Suppressor macrophage (primary cell): ENCODE data around the gene MAN2A1.

ENCODE experiments used
- DNase-seq, 4 experiments: peaks; one replicate each; pipeline ENCODE4 v3.0.0-alpha.2; 2020 to 2022
- total RNA-seq, 17 experiments: gene quantifications; one replicate each; lab custom pipeline; 2026; ENCODE audit warnings: mixed read lengths in 6 of 17, inconsistent platforms in 3 of 17; lab: John Stamatoyannopoulos, UW

MAN2A1 gene
- 83.0 to 250 (median 182) reads per million in 17 experiments for total RNA-seq

DNA sequence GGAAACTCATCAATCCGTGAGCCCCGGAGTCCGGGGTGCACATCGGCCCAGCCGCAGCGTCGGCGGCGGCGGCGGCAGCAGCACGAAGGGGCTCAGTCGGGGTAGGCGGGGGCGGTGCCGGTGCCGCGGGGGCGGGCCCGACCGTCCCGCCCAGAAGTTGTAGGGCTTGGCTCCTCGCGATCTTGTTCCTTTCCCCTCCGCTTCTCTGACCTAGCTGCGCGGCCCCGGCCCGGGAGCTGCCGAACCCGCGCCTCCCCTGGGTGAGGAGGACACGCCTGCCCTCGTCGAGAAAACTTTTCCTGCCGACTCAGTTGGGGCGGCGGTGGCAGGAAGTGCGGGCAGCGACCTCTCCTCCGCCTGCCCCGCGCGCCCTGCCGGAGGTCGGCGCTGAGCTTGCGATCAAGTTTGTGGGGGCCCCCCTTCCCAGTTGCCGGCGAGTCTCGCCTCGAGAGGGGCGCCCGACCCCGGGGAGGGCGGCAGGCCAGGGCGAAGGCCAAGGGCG is at the start of gene MAN2A1:
Gene MAN2A1 (plus strand): TSS at position 188 of the 502 bp plus-strand sequence. CDS start 491 bp downstream, outside the sequence.
- DNase-seq = peak; percentile 73 to 88 (median 82)

DNA sequence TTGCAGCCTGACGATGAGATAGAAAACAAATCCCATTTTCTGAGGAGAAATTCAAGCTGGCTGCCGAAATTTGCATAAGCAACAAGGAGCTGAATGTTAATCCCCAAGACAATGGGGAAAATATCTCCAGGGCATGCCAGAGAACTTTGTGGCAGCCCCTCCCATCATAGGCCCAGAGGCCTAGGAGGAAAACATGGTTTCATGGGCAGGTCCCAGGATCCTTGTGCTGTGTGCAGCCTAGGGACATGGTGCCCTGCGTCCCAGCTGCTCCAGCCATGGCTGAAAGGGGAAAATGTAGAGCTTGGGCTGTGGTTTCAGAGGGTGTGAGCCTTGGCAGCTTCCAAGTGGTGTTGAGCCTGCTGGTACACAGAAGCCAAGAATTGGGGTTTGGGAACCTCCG is 48.8 kb upstream of the MAN2A1 start:
- DNase-seq = no peak

DNA sequence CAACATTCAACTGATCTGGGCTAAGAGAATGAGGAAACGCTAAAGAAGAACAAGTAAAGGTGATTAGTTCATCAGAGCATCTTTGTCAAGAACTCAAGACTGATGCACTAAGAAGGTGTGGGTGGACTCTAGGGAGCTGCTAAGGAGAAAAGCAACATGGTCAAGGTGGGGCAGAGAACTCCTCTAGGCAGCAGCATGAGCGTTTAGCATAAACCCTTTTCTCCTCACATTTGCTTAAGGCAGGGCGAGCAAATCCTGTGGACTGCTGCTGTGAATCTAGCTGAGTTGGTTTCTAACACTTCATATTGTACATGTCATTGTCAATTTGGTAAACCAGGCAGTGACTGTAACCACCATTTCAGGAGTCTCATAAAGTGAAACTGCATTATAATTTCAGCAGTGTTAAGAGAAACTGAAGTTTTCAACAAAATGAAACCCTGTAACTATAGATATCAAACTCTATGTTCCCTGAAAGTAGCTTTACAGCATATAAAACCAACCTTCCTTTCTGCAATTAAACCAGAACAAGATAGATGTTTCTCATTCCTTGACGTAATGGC is 45.9 kb upstream of the MAN2A1 start:
- DNase-seq = no peak

DNA sequence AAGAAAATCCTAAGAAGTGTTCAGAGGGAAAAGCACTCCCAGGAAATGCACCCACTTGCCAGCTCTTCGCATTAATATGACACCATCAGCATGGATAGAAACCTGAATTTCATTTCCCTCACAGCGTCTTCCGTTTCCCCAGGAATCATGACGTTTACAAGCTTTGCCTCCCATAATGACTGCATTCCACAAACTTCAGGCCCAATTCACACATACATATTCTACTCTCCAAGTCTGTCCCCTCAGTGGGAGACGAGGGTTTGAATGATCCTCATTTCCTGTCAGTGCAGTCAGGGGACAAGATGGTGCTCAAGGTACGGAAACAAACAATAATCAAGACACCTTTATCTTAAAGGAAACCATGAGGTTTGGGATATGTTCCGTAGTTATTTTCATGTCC is 44.9 kb upstream of the MAN2A1 start:
- no peak for DNase-seq

DNA sequence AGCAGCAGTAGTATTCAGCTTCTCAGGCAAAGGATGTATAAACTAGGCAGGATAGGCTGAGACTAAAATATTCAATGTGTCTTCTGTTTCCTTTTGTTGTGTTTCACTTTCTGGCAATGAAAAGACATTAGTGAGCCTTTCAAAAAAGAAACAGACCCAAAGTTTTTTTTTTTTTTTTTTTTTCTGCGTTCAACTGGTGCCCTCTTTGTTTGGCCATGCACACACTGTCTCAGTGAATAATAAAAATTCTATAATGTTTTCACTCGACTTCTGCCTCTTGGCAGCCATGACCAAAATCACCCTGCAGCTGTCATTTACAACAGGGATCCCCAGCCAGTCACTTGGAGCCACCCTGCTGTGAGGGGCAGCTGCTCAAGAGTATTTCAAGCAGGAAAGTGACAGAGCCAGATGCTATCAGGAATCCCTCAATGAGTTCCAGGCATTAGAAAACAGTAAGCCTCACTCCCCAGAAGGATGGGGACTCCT is 44.0 kb upstream of the MAN2A1 start:
- DNase-seq = no peak

DNA sequence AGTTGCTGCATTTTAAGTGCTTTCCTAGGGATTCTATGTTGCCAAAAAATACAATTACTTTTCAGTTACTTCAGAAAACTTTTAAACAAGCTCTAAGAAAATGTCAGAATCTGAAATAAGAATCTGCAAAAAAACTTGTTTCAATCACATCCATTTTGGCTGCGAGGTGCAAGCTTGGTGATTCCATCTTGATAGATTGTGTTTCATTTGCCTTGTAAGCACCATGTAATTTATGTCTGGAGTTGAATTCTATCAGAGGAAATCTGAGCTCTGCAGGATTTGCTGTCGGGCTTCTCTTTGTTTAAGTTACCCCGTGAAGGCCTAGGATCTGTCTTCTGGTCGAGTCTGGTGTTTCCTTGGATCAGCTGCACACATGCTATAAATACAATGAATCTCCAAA is 40.4 kb upstream of the MAN2A1 start:
- DNase-seq = no peak

DNA sequence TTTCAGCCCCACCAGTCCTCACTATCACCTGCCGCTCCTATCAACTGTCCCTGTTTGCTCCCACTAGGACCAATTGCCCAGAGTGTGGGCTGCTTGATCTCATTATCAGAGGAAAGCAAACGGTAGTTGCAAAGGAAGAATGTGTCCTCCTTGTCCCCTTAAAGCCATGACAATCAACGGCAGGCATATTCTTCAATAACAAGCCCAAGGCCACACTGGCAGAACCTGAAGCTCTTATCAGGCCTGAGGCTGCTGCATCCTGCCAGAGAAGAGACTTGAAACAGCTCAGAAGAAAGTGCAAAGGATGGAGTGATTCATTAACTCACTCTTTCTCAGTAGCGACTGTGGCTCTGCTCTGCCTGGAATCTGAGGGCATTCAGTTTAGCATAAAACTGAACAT is 39.2 kb upstream of the MAN2A1 start:
- no peak for DNase-seq

DNA sequence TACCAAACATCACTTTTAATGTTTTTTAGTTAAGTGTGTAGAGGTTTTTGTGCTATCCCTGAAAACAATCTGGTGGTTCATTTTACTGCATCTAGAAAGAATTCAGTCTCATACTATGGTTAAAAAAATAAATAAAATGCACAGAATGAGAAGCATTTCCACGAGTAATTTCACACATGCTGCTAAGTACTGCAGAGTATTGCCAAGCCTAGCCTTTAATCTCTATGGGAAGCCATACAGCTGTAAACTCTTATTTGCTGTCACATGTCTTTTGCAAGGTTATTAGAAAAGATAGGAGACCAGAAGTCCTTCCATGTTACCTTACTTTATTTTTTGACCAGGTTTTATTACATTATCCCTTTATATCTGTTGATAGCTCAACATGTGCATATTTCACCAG is 37.6 kb upstream of the MAN2A1 start:
- DNase-seq = no peak

DNA sequence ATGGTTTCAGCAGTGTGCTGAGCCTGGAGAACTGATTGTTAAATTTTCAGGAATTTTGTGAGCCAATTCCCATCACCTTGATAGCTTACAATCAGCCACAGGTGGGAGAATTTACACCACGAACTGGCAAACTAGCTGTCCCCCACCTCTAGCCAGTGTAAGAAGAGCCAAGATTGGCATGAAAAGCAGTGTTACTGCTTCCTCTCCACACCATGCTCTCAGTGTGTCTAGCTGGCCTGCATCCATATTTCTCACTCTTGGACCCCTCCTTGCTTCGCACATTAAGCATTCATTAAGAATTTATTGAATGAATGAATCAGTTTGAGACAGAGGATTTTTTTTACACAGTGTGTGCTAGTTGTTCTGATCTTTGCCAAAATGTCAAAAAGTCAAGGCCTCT is 36.7 kb upstream of the MAN2A1 start:
- DNase-seq = no peak

DNA sequence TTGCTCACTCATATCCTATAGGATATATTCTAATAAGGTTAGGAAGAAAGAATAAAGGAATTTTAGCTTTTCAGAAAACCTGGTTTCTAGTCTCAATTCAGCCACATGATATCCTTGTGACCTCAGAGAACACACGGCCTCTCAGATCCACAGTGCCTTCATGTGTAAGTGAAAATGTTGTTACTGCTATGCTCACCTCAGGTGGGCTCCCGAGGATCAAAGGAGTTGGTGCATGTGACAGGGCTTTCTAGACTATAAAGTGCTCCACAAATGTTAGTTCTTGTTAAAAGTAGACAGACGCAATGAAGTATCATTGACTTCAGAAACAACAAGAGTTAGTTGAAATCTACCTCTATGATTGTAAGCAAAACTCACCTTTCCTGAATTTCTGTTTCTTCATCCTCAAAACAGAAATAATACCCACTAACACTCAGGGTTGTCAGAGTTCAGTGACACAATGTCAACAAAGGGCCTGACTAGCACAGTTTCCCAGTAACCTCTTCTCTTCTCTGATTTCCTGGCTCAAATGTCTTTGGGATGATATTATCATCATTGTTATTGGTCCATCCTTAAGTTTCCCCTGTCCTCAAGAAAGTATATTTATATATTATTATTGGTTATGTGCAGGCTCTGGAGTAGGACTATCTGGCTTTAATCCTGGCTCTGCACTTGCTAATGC is 36.0 kb upstream of the MAN2A1 start:
- DNase-seq = no peak

DNA sequence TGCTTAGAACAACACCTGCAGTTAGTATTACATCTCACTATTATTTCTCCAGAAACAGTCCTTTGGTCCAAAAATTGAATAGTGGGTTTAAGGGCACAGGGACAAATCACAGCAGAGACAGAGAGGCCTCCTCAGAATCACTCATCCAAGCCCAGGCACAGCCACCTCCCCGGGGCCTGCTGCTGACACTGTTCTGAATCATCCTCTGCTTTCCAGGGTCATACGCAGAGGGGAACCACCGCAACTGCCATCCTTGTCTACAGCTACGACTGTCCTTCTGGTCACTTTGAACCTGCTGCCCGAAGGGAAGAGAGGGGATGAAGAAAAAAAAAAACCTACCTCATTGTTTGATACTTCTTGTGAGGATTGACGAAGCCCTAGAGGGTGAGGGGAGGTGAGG is 35.3 kb upstream of the MAN2A1 start:
- DNase-seq = peak; percentile 60 to 78 (median 71)

DNA sequence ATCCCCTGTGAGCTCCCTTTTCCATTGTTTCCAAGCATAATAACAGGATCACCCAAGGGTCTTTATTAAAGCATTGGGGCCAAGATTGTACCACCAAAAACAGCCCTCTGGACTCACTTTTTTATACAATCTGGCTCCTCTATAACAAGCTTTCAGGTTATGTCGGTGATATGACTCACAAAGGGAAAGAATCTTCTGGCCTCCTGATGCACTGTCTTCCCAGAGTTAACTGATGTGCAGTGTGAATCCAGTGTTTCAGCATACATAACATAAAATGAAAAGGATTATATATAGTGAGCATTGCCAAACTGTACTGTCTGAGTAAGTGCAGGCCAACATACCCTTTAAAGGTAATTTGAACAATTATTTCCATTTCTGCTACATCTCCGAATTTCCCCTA is 33.9 kb upstream of the MAN2A1 start:
- no peak for DNase-seq

DNA sequence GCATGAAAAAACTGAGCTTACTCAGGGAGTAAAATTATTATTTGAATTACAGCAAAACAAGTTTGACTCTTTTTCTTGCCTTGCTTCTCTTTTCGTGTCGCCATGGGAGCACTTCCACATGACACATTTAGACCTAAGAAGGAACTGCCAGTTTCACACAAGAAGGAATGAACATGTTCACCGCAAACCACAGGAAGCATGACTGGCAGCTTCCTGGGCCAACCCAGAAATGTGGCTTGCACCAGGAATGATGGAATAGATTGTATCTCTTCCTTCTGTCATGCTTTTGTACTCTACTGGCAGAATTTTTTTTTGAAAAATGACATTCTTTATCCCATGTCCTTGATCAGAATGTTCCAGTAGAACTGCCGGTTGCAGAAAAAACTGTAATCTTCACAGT is 32.9 kb upstream of the MAN2A1 start:
- peak; percentile 89 to 97 (median 92) for DNase-seq

DNA sequence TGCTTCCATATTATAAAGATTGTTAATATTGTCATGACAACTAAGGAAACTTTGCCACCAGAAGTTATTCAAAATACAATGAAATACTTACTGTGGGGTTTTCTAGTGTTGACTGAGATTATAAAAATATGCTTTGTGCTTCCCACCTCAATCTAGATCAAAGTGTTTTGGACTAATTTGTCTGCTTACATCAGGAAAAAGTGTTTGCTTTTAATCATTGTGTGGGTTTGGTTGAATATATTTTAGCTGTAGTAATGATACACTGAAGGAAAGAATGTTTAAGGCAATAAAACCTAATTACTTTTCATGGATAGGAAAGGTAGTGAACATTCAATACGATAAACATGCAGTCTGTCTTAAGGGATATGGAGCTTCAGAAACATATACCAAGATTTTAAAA is 29.8 kb upstream of the MAN2A1 start:
- no peak for DNase-seq

DNA sequence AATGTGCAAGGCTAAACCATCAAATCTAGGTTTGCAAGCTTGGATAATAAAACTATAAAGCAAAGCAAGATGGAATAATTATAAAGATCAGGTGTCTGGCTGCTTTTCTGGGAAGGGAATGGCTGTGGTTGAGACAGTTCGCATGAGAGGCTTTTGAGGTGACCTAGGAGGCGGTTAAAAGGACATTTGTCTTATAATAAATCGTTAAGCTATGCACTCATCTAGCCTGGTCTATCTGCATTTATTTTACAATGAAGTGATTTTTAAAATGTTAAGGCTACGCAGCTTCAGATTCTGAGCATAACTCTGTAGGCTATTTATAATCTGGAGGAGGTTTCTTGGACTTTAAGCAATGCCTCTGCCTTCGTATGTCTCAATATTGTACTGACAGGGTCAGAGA is 29.4 kb upstream of the MAN2A1 start:
- DNase-seq = no peak

DNA sequence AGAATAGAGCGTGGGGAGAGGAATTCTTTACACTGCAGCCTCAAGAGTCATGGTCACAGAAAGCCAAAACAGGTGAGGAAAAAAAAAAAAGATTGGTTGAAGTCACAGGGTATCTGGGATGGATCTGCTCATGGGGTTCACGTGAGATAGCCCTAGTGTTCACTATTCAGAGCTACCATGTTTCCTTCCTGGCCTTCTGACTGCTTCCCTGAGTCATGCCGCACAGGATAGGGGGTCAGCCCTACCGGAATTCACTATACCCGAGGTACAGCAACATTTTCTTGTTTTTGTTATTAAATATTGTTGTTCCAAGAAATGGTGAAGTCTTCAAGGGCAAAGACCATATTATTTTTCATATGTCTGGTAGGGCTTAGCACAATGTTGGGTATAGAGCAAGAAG is 21.5 kb upstream of the MAN2A1 start:
- no peak for DNase-seq

DNA sequence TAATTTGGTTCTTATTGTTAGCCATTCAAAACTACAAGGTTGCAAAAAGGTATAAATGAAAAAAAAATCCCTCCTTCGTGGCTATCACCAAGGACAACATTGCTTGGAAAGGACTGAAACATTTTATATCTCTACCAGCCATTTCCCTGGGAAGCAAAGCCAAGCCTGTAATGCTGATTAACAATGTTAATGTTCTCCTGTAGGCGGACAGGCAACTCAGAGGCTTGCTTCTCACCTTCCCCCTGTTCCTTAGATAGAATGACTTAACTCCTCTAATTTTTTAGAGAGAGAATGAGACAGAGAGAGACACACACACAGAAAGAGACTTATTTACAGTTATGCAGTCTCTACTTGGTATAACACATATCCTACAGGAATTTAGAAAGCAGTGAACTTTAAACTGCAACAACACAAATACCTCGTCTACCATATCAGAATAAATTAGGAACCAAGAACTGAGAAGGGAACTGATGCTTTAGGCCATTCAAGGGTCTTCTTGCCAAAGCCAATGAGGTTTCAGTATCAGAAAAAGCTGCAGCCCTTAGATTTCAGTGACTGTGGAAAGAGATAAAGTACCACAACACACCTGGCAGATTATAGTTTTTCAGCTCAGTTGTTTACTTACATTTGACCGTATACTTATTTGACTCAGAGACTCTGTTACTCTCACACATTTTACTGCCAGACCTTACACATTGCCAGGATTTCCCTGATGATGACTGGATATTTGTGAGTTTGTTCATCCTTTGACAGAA is 20.9 kb upstream of the MAN2A1 start:
- no peak for DNase-seq

DNA sequence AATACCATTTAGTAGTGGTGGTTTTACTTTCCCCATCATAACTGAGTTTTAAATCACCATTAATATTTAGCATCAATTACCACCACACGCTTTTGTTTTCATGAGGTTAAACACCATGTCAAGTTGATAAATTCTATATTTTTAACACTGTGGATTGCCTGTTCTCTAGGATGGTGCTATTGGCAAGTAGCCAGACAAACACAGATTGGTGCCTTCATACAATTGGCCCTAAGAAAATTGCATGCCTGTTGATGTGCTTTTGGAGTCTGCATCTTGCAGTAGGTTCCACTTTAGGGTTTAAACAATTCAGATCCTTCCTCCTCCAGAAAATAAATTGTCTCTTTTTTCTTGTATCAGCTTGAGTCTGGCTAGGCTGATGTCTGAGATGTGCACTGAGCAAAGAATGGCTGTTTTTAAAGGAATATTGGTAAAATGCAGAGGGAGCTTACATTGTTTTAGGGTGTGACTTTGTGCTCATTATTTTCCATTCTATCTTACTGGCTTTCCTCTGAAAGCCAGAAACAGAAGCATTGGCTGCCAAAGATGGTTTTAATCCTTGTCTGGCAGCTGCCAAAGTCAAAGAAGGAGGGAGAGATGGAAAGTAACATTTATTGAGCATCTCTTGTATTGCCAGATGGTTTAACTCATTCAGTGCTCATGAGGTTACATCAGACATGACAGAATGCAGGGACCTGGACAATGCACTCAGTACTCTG is 19.6 kb upstream of the MAN2A1 start:
- no peak for DNase-seq

DNA sequence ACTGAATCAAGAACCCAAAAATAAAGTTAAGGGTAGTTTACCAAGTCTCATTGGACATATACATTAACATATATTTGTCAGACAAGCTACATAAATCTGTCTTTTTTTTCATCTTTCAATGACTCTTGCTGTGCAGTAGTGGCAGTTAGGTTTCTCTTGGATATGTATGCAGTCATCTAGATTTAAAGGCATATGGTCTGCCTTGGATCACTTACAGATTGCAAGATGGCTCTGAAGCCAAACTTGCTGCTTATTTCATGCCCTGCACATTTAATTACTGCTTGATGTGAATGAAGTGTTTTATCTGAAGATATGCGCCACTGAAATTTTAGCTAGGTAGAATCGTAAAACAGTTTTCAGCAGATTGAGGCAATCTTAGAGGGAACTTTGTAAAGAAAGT is 18.6 kb upstream of the MAN2A1 start:
- DNase-seq = no peak

DNA sequence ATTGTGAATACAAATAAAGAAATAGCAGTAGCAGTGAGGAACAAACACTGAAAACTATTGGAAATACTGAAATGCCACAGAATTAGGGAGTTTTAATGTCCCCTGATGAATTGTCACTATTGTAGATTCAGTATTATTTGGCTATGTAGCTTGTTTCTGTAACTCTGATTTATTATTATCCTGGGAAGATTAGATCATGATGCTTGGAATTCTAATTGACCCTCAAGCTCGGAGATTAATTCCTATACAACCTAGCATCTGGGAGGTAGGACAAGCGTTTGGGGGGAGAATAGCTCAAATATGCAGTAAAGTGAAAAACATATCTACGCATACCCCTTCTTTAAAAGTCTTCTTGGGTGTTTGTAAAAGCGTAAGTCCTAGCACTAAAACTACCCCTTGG is 15.1 kb upstream of the MAN2A1 start:
- DNase-seq = no peak

DNA sequence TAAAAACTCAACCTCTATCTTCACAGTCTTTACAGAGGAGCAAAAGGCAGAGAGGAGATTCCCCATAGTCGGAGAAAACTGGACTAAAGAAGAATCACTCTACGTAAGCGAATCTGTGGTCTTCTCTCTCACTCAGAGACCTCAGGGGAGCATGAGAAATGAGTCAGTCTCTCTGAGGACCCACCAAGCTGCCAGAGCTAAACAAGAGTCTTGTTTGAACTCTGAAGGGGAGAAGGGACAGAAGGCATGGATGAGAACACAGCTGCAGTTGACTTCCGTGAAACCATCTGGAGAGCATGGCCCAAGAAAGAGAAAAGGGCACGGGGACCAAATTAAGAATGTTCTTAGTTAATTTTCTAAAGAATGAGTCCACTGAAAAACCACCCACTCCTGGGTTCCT is 12.8 kb upstream of the MAN2A1 start:
- no peak for DNase-seq

DNA sequence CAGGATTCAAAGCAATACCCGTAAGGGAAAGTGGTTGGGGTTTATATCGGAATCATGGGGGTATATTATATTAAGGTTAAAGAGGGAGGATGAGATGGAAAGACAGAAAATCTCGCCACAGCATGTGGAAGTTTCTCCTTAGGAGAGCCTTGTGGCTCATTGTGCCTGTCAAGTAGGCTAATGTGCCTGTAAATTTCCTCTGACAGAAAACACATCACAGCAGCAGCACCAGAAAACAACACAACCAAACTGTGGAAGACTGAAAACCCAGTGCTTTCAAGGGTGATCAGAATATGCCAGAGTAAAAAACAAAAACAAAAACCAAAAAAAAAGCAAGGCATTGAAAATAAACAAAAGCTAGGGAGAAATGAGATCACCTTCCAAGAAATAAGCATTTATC is 11.3 kb upstream of the MAN2A1 start:
- no peak for DNase-seq

DNA sequence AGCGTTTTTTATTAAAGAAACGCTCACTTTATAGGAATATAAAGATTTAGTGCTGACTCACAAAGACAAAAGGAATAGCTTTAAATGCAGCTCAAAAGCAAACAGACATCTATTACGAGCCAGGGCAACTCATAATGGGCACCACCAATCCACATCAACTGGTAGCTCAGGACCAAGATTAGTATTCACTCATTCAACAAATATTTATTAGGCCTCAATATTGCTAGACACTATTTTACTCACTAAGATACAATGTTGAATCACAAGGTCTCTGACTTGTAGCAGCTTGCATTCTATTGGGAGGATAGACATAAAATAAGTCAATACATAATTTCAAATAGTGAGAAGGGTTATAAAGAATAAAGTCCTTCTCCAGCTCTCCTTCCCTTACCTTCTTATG is 8.0 kb upstream of the MAN2A1 start:
- no peak for DNase-seq
